ENCODE results near the gene AMN1. TPM values are rescaled to one million over a fixed set of nuclear protein-coding genes. Genes with fewer than 3 reads are reported as not detected.
A peak's percentile ranks its signal among the peaks of the same experiment; 100 is the strongest.
"Not testable (repeated sequence)": the region's sequence is repeated elsewhere in the genome, so short reads cannot be mapped to it uniquely, and the experiment has no call there.

The AMN1 gene
- total RNA-seq, 2 experiments from 2014 or later, result 12.6 to 20.1 TPM

GRCh38 chr12:31682136-31682962 lies 46.5 kb downstream of the AMN1 start:
- peaks cover 34% of the 10 kb centered on the region for H3K4me1 ChIP-seq (ENCODE audit: insufficient read depth, low read length, poor library complexity, severe bottlenecking)
- H3K27ac ChIP-seq (ENCODE audit: low read depth, low read length, poor library complexity, severe bottlenecking), result peak overlapping the region; percentile 56
- no peak overlapping the region for H3K4me3 ChIP-seq (ENCODE audit: low read depth, low read length, poor library complexity, severe bottlenecking)
- ChIA-PET POLR2A (interaction anchor here (0.6 to 2.0 kb wide), 11 partner anchors 25 to 579 kb away, joined by 3 to 4 read pairs (median 3); partner anchors contain the start of gene AMN1), CTCF (ENCODE audit: unreplicated experiment) (interaction anchor here (0.6 to 1.2 kb wide), 4 partner anchors 20 to 208 kb away, joined by 3 to 4 read pairs (median 3); no protein-coding TSS in a partner anchor)
- H3K4me2 ChIP-seq (ENCODE audit: low read length), result peak overlapping the region; percentile 50
- TF ChIP-seq EZH2phosphoT487 (IDR thresholded peaks at IDR 0.05; ENCODE audit: borderline replicate concordance, low read depth, low read length), result no peak
- TF ChIP-seq, protein P1, sequence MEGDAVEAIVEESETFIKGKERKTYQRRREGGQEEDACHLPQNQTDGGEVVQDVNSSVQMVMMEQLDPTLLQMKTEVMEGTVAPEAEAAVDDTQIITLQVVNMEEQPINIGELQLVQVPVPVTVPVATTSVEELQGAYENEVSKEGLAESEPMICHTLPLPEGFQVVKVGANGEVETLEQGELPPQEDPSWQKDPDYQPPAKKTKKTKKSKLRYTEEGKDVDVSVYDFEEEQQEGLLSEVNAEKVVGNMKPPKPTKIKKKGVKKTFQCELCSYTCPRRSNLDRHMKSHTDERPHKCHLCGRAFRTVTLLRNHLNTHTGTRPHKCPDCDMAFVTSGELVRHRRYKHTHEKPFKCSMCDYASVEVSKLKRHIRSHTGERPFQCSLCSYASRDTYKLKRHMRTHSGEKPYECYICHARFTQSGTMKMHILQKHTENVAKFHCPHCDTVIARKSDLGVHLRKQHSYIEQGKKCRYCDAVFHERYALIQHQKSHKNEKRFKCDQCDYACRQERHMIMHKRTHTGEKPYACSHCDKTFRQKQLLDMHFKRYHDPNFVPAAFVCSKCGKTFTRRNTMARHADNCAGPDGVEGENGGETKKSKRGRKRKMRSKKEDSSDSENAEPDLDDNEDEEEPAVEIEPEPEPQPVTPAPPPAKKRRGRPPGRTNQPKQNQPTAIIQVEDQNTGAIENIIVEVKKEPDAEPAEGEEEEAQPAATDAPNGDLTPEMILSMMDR (conservative IDR thresholded peaks at IDR 0.05; ENCODE audit: low read length), result peak; percentile 92
- peaks cover 39% of the 10 kb centered on the region for H3K36me3 ChIP-seq (ENCODE audit: insufficient read depth, low read length)
- intact Hi-C loops (cut with micrococcal nuclease; ENCODE audit: unreplicated experiment), result loop anchor here (1.0 to 2.0 kb wide), 8 partner anchors 46 to 620 kb away; partner anchors contain the start of genes BICD1 and RESF1
- peaks cover 19% of the 10 kb centered on the region for H3K9me3 ChIP-seq (ENCODE audit: low read length)
- peak; percentile 95 for DNase-seq (ENCODE audit: low spot score)
- peak overlapping the region; percentile 70; the same call in 1 of the 2 replicates for H2AFZ ChIP-seq (ENCODE audit: low read length)
- H3K79me2 ChIP-seq (ENCODE audit: insufficient read depth, low read depth, low read length), result no peaks in the 10 kb centered on the region
- H3K9me2 ChIP-seq (ENCODE audit: insufficient read depth, low read length), result no peaks in the 10 kb centered on the region
- H4K20me1 ChIP-seq (ENCODE audit: insufficient read depth, low read length), result no peaks in the 10 kb centered on the region
- BruUV-seq (replicated peaks), result no TSS peak

- ChIA-PET CTCF (ENCODE audit: unreplicated experiment) (interaction anchor here (1.2 kb wide), 1 partner anchor 13 kb away, joined by 3 read pairs; the partner anchor contains the start of gene ETFBKMT), POLR2A (interaction anchor here (0.6 kb wide), 1 partner anchor 26 kb away, joined by 3 read pairs; no protein-coding TSS in a partner anchor)
- DNase-seq (ENCODE audit: low spot score), result no peak
- H3K36me3 ChIP-seq (ENCODE audit: insufficient read depth, low read length), result peaks cover 40% of the 10 kb centered on the region
- BruUV-seq (replicated peaks), result no TSS peak
- no peak overlapping the region for H2AFZ ChIP-seq (ENCODE audit: low read length)
- no peak overlapping the region for H3K27ac ChIP-seq (ENCODE audit: low read depth, low read length, poor library complexity, severe bottlenecking)
- intact Hi-C loops (cut with micrococcal nuclease; ENCODE audit: unreplicated experiment), result no loop called here
- peaks cover 24% of the 10 kb centered on the region; the same call in 1 of the 2 replicates for H3K9me3 ChIP-seq (ENCODE audit: low read length)
- no peak overlapping the region for H3K4me3 ChIP-seq (ENCODE audit: low read depth, low read length, poor library complexity, severe bottlenecking)
- no peak for TF ChIP-seq EZH2phosphoT487 (IDR thresholded peaks at IDR 0.05; ENCODE audit: borderline replicate concordance, low read depth, low read length)
- TF ChIP-seq, protein P1 (conservative IDR thresholded peaks at IDR 0.05; ENCODE audit: low read length), result no peak
- no peaks in the 10 kb centered on the region for H4K20me1 ChIP-seq (ENCODE audit: insufficient read depth, low read length)
- no peak overlapping the region for H3K4me2 ChIP-seq (ENCODE audit: low read length)
- H3K4me1 ChIP-seq (ENCODE audit: insufficient read depth, low read length, poor library complexity, severe bottlenecking), result no peaks in the 10 kb centered on the region
- no peaks in the 10 kb centered on the region for H3K79me2 ChIP-seq (ENCODE audit: insufficient read depth, low read depth, low read length)
- H3K9me2 ChIP-seq (ENCODE audit: insufficient read depth, low read length), result no peaks in the 10 kb centered on the region
Measured at GRCh38 chr12:31672521-31672920, 56.3 kb downstream of the AMN1 start.

GRCh38 chr12:31669582-31669981 lies 59.2 kb downstream of the AMN1 start:
- POLR2A ChIA-PET, result interaction anchor here (0.6 kb wide), 1 partner anchor 998 kb away, joined by 3 read pairs; no protein-coding TSS in a partner anchor
- H3K4me3 ChIP-seq (ENCODE audit: low read depth, low read length, poor library complexity, severe bottlenecking); H3K9me2 ChIP-seq (ENCODE audit: insufficient read depth, low read length); H3K4me2 ChIP-seq (ENCODE audit: low read length); CTCF ChIA-PET (ENCODE audit: unreplicated experiment); H3K79me2 ChIP-seq (ENCODE audit: insufficient read depth, low read depth, low read length); H3K4me1 ChIP-seq (ENCODE audit: insufficient read depth, low read length, poor library complexity, severe bottlenecking); BruUV-seq (replicated peaks); H4K20me1 ChIP-seq (ENCODE audit: insufficient read depth, low read length); H2AFZ ChIP-seq (ENCODE audit: low read length); intact Hi-C loops (cut with micrococcal nuclease; ENCODE audit: unreplicated experiment); DNase-seq (ENCODE audit: low spot score); H3K27ac ChIP-seq (ENCODE audit: low read depth, low read length, poor library complexity, severe bottlenecking): not testable (repeated sequence)
- Histone ChIP-seq H3K36me3 (ENCODE audit: insufficient read depth, low read length) (peaks cover 31% of the 10 kb centered on the region), H3K9me3 (ENCODE audit: low read length) (peaks cover 27% of the 10 kb centered on the region; the same call in 1 of the 2 replicates)
